Osteoblast (primary cell): ENCODE data around the gene VDAC1. TPM values are rescaled to one million over a fixed set of nuclear protein-coding genes. Genes with fewer than 3 reads are reported as not detected.

Experiments
- total RNA-seq: library from RNA; depleted of rRNA; stranded (reverse); fragments of >200 nt; gene quantifications from 2 replicates; pipeline ENCODE4 v1.2.3, GENCODE V29; 2012

The VDAC1 gene
- total RNA-seq, 1 donor, result 264 TPM

Other genes with a start within 250 kb of the VDAC1 start
- 68.4 and 77.2 TPM in 2 replicates for gene C5orf15, start 36.4 kb downstream of the VDAC1 start, total RNA-seq
- gene TCF7, start 109.7 kb upstream of the VDAC1 start, total RNA-seq, result 2.9 and 3.3 TPM in 2 replicates
- 123 and 145 TPM in 2 replicates for gene SKP1, start 172.0 kb upstream of the VDAC1 start, total RNA-seq
- 44.2 and 55.4 TPM in 2 replicates for gene PPP2CA, start 221.1 kb upstream of the VDAC1 start, total RNA-seq